ENCODE results near the gene ENTHD1.

GRCh38 chr22:39905687-39906086 lies 12.1 kb upstream of the ENTHD1 start:
- TF ChIP-seq, protein P1, sequence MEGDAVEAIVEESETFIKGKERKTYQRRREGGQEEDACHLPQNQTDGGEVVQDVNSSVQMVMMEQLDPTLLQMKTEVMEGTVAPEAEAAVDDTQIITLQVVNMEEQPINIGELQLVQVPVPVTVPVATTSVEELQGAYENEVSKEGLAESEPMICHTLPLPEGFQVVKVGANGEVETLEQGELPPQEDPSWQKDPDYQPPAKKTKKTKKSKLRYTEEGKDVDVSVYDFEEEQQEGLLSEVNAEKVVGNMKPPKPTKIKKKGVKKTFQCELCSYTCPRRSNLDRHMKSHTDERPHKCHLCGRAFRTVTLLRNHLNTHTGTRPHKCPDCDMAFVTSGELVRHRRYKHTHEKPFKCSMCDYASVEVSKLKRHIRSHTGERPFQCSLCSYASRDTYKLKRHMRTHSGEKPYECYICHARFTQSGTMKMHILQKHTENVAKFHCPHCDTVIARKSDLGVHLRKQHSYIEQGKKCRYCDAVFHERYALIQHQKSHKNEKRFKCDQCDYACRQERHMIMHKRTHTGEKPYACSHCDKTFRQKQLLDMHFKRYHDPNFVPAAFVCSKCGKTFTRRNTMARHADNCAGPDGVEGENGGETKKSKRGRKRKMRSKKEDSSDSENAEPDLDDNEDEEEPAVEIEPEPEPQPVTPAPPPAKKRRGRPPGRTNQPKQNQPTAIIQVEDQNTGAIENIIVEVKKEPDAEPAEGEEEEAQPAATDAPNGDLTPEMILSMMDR (conservative IDR thresholded peaks at IDR 0.05; ENCODE audit: low read length) = no peak
- no peak for TF ChIP-seq EZH2phosphoT487 (IDR thresholded peaks at IDR 0.05; ENCODE audit: borderline replicate concordance, low read depth, low read length)
